Naive B cell (primary cell): ENCODE results near the gene PRELID3B. TPM values are rescaled to one million over a fixed set of nuclear protein-coding genes. Genes with fewer than 3 reads are reported as not detected.
"Not testable (repeated sequence)": the region's sequence is repeated elsewhere in the genome, so short reads cannot be mapped to it uniquely, and the experiment has no call there.

Source experiments
- ATAC-seq, 2 donors: fragments of 150-1000 bp; cut with Tn5 transposase; 2 replicates each; pipeline ENCODE4 v1.10.0; 2021; ENCODE audit warnings: low read depth in 2 of 2, mild to moderate bottlenecking in 2 of 2, moderate library complexity in 2 of 2
- DNase-seq: peaks from one replicate; pipeline ENCODE4 v3.0.0; 2022
- H3K27ac Mint-ChIP-seq, 6 donors: one replicate each; pipeline ENCODE4 v1.8.0; 2020 to 2022; ENCODE audit warnings: mild to moderate bottlenecking in 6 of 6, mixed read lengths in 6 of 6, moderate library complexity in 5 of 6, inconsistent platforms in 2 of 6
- H3K27me3 Mint-ChIP-seq, 3 donors: one replicate each; pipeline ENCODE4 v1.8.0; 2021 to 2022; ENCODE audit warnings: mixed read lengths in 3 of 3, mild to moderate bottlenecking in 1 of 3
- H3K36me3 Mint-ChIP-seq, 2 donors: one replicate each; pipeline ENCODE4 v1.8.0; 2020 to 2022; ENCODE audit warnings: mixed read lengths in 2 of 2, inconsistent platforms in 1 of 2, mild to moderate bottlenecking in 1 of 2
- H3K4me1 Mint-ChIP-seq, 3 donors: one replicate each; pipeline ENCODE4 v1.8.0; 2020 to 2022; ENCODE audit warnings: mixed read lengths in 3 of 3, inconsistent platforms in 1 of 3, mild to moderate bottlenecking in 1 of 3, moderate library complexity in 1 of 3
- H3K4me3 Mint-ChIP-seq, 8 donors: one replicate each; pipeline ENCODE4 v1.8.0; 2020 to 2022; ENCODE audit warnings: mild to moderate bottlenecking in 8 of 8, mixed read lengths in 8 of 8, moderate library complexity in 8 of 8, inconsistent platforms in 2 of 8
- H3K9me3 Mint-ChIP-seq, 7 donors: one replicate each; pipeline ENCODE4 v1.8.0; 2020 to 2022; ENCODE audit warnings: mixed read lengths in 7 of 7, mild to moderate bottlenecking in 5 of 7, inconsistent platforms in 2 of 7, moderate library complexity in 1 of 7
- polyA plus RNA-seq, 6 donors: library from polyadenylated mRNA; unstranded; fragments of 300-500 nt; fragmentation: Illumina TruSeq; gene quantifications; one replicate each; pipeline ENCODE4 v1.2.3, GENCODE V29; 2021; ENCODE audit warnings: low read depth in 6 of 6

Gene PRELID3B
- polyA plus RNA-seq, 6 donors from 2014 or later: 34.1 to 46.0 (median 37.5) TPM

GRCh38 chr20:59044295-59044694, 1.7 kb upstream of the PRELID3B start:
- ATAC-seq (no peak), DNase-seq (no peak)
- peak overlapping the region in 4 of 6 donors; percentile 53 to 92 (median 78) for H3K27ac Mint-ChIP-seq
- peaks cover 39 to 51% (median 45%) of the 10 kb centered on the region in 3 donors for H3K4me1 Mint-ChIP-seq
- H3K4me3 Mint-ChIP-seq: peak overlapping the region in 6 of 8 donors; percentile 13 to 92 (median 88)
- peaks cover 0 to 8% of the 10 kb centered on the region in 2 donors for H3K36me3 Mint-ChIP-seq
- H3K9me3 Mint-ChIP-seq: no peaks in the 10 kb centered on the region
- H3K27me3 Mint-ChIP-seq: no peaks in the 10 kb centered on the region

- Mint-ChIP-seq H3K9me3 (no peaks in the 10 kb centered on the region), H3K36me3 (peaks cover 0 to 8% of the 10 kb centered on the region in 2 donors), H3K4me1 (peaks cover 39 to 54% (median 51%) of the 10 kb centered on the region in 3 donors), H3K4me3 (peak overlapping the region; percentile 82 to 97 (median 89)), H3K27me3 (no peaks in the 10 kb centered on the region), H3K27ac (peak overlapping the region; percentile 53 to 96 (median 78))
- ATAC-seq: no peak
- DNase-seq: peak; percentile 0
Measured at GRCh38 chr20:59043698-59044097, 1.1 kb upstream of the PRELID3B start.

GRCh38 chr20:59042796-59043631, 428 bp upstream of the PRELID3B start:
- Mint-ChIP-seq H3K27ac (peak overlapping the region; percentile 69 to 98 (median 94)), H3K4me3 (peak overlapping the region; percentile 82 to 97 (median 92)), H3K4me1 (peaks cover 39 to 55% (median 50%) of the 10 kb centered on the region in 3 donors), H3K36me3 (peaks cover 0 to 8% of the 10 kb centered on the region in 2 donors), H3K27me3 (no peaks in the 10 kb centered on the region), H3K9me3 (no peaks in the 10 kb centered on the region)
- peak; percentile 96 for DNase-seq
- ATAC-seq: peak; percentile 96

GRCh38 chr20:59041487-59041886, 1.1 kb downstream of the PRELID3B start:
- Mint-ChIP-seq H3K4me1 (peaks cover 39 to 55% (median 47%) of the 10 kb centered on the region in 3 donors), H3K36me3 (peaks cover 9 to 14% of the 10 kb centered on the region in 2 donors), H3K4me3 (peak overlapping the region; percentile 60 to 97 (median 88)), H3K27ac (peak overlapping the region in 5 of 6 donors; percentile 53 to 92 (median 67))
- H3K9me3 Mint-ChIP-seq, DNase-seq, H3K27me3 Mint-ChIP-seq, ATAC-seq: not testable (repeated sequence)

GRCh38 chr20:59040667-59041066, 1.9 kb downstream of the PRELID3B start:
- no peaks in the 10 kb centered on the region for H3K9me3 Mint-ChIP-seq
- H3K4me1 Mint-ChIP-seq: peaks cover 39 to 54% (median 47%) of the 10 kb centered on the region in 3 donors
- no peak for ATAC-seq
- peak overlapping the region in 2 of 6 donors; percentile 53 to 92 for H3K27ac Mint-ChIP-seq
- peaks cover 13 to 16% of the 10 kb centered on the region in 2 donors for H3K36me3 Mint-ChIP-seq
- peak overlapping the region; percentile 60 to 97 (median 88) for H3K4me3 Mint-ChIP-seq
- no peak for DNase-seq
- H3K27me3 Mint-ChIP-seq: no peaks in the 10 kb centered on the region

- Mint-ChIP-seq H3K36me3 (peaks cover 18 to 27% of the 10 kb centered on the region in 2 donors), H3K27ac (peak overlapping the region in 1 of 6 donors; percentile 27), H3K27me3 (no peaks in the 10 kb centered on the region), H3K4me1 (peaks cover 31 to 40% (median 39%) of the 10 kb centered on the region in 3 donors), H3K9me3 (no peaks in the 10 kb centered on the region), H3K4me3 (peak overlapping the region in 1 of 8 donors; percentile 82)
- DNase-seq (no peak), ATAC-seq (no peak)
Measured at GRCh38 chr20:59039233-59039632, 3.4 kb downstream of the PRELID3B start.

GRCh38 chr20:59037386-59037785, 5.2 kb downstream of the PRELID3B start:
- no peak for DNase-seq
- Mint-ChIP-seq H3K27ac (no peak overlapping the region), H3K4me3 (peak overlapping the region in 1 of 8 donors; percentile 2), H3K36me3 (peaks cover 18 to 27% of the 10 kb centered on the region in 2 donors), H3K4me1 (peaks cover 24 to 33% (median 33%) of the 10 kb centered on the region in 3 donors), H3K9me3 (no peaks in the 10 kb centered on the region), H3K27me3 (no peaks in the 10 kb centered on the region)
- no peak for ATAC-seq

GRCh38 chr20:59035381-59035780, 7.2 kb downstream of the PRELID3B start:
- ATAC-seq: no peak
- Mint-ChIP-seq H3K9me3 (no peaks in the 10 kb centered on the region), H3K4me1 (peaks cover 19 to 32% (median 29%) of the 10 kb centered on the region in 3 donors), H3K27me3 (no peaks in the 10 kb centered on the region), H3K36me3 (peaks cover 18 to 19% of the 10 kb centered on the region in 2 donors), H3K4me3 (peak overlapping the region in 1 of 8 donors; percentile 28), H3K27ac (peak overlapping the region in 1 of 6 donors; percentile 2)
- no peak for DNase-seq

GRCh38 chr20:59033616-59034165, 8.9 kb downstream of the PRELID3B start:
- Mint-ChIP-seq H3K36me3 (peaks cover 18 to 19% of the 10 kb centered on the region in 2 donors), H3K9me3 (no peaks in the 10 kb centered on the region), H3K4me3 (peak overlapping the region in 4 of 8 donors; percentile 7 to 70 (median 58)), H3K4me1 (peaks cover 24 to 37% (median 25%) of the 10 kb centered on the region in 3 donors), H3K27ac (no peak overlapping the region), H3K27me3 (no peaks in the 10 kb centered on the region)
- DNase-seq: no peak
- no peak for ATAC-seq

GRCh38 chr20:59033093-59033492, 9.5 kb downstream of the PRELID3B start:
- H3K9me3 Mint-ChIP-seq: no peaks in the 10 kb centered on the region
- peak overlapping the region in 5 of 6 donors; percentile 94 to 99 (median 98) for H3K27ac Mint-ChIP-seq
- H3K4me1 Mint-ChIP-seq: peaks cover 23 to 42% (median 29%) of the 10 kb centered on the region in 3 donors
- H3K36me3 Mint-ChIP-seq: peaks cover 18 to 19% of the 10 kb centered on the region in 2 donors
- no peak for DNase-seq
- peak overlapping the region in 7 of 8 donors; percentile 81 to 95 (median 91) for H3K4me3 Mint-ChIP-seq
- H3K27me3 Mint-ChIP-seq: no peaks in the 10 kb centered on the region
- no peak for ATAC-seq

GRCh38 chr20:59032713-59033059, 9.9 kb downstream of the PRELID3B start:
- peak overlapping the region; percentile 81 to 95 (median 92) for H3K4me3 Mint-ChIP-seq
- peaks cover 18 to 20% of the 10 kb centered on the region in 2 donors for H3K36me3 Mint-ChIP-seq
- peak overlapping the region; percentile 91 to 99 (median 98) for H3K27ac Mint-ChIP-seq
- peaks cover 23 to 43% (median 31%) of the 10 kb centered on the region in 3 donors for H3K4me1 Mint-ChIP-seq
- ATAC-seq: peak in 1 of 2 donors; percentile 33
- H3K27me3 Mint-ChIP-seq: no peaks in the 10 kb centered on the region
- no peaks in the 10 kb centered on the region for H3K9me3 Mint-ChIP-seq
- DNase-seq: no peak

- Mint-ChIP-seq H3K36me3 (peaks cover 15 to 25% of the 10 kb centered on the region in 2 donors), H3K9me3 (no peaks in the 10 kb centered on the region), H3K27me3 (no peaks in the 10 kb centered on the region)
Measured at GRCh38 chr20:59032023-59032712, 10.4 kb downstream of the PRELID3B start, which contains the start of gene ATP5F1E. Gene ATP5F1E (minus strand): TSS chr20:59032335. CDS start chr20:59032251, 84 bp downstream.

GRCh38 chr20:59031564-59032022, 11.0 kb downstream of the PRELID3B start:
- H3K36me3 Mint-ChIP-seq: peaks cover 9 to 24% of the 10 kb centered on the region in 2 donors
- ATAC-seq: no peak
- H3K9me3 Mint-ChIP-seq: no peaks in the 10 kb centered on the region
- no peaks in the 10 kb centered on the region for H3K27me3 Mint-ChIP-seq
- H3K27ac Mint-ChIP-seq: peak overlapping the region; percentile 89 to 98 (median 94)
- H3K4me1 Mint-ChIP-seq: peaks cover 26 to 54% (median 42%) of the 10 kb centered on the region in 3 donors
- DNase-seq: no peak
- H3K4me3 Mint-ChIP-seq: peak overlapping the region; percentile 81 to 97 (median 94)

More at GRCh38 chr20:59032023-59032712, 10.4 kb downstream of the PRELID3B start, which contains the start of gene ATP5F1E:
- H3K27ac Mint-ChIP-seq: peak within 1 kb of the TSS; percentile 93 to 99 (median 98)
- H3K4me3 Mint-ChIP-seq: peak within 1 kb of the TSS; percentile 81 to 97 (median 94)
- peaks cover 25 to 48% (median 37%) of the 10 kb centered on the region in 3 donors for H3K4me1 Mint-ChIP-seq
- ATAC-seq (peak; percentile 91), DNase-seq (peak; percentile 98)
